ENCODE measurements around the gene CNPY1.
"Not testable (repeated sequence)": the region's sequence is repeated elsewhere in the genome, so short reads cannot be mapped to it uniquely, and the experiment has no call there.

CNPY1 gene

GRCh38 chr7:155577509-155577905 lies 31.1 kb upstream of the CNPY1 start:
- DNase-seq = no peak

GRCh38 chr7:155576900-155577508 lies 30.6 kb upstream of the CNPY1 start:
- DNase-seq = no peak

GRCh38 chr7:155576416-155576815 lies 30.1 kb upstream of the CNPY1 start:
- no peak for DNase-seq

- no peak for DNase-seq
Observed at GRCh38 chr7:155574556-155575290, 28.4 kb upstream of the CNPY1 start.

- DNase-seq = no peak
Observed at GRCh38 chr7:155571581-155572345, 25.4 kb upstream of the CNPY1 start.

- no peak for DNase-seq
Observed at GRCh38 chr7:155570991-155571390, 24.6 kb upstream of the CNPY1 start.

GRCh38 chr7:155570171-155570958 lies 24.0 kb upstream of the CNPY1 start:
- DNase-seq = peak in 1 of 3 experiments; percentile 6

- no peak for DNase-seq
Observed at GRCh38 chr7:155569681-155570080, 23.3 kb upstream of the CNPY1 start.

GRCh38 chr7:155568842-155569494 lies 22.6 kb upstream of the CNPY1 start:
- DNase-seq = peak in 1 of 3 experiments; percentile 17

- DNase-seq = no peak
Observed at GRCh38 chr7:155568333-155568660, 21.9 kb upstream of the CNPY1 start.

- no peak for DNase-seq
Observed at GRCh38 chr7:155567646-155568332, 21.4 kb upstream of the CNPY1 start.

- no peak for DNase-seq
Observed at GRCh38 chr7:155566011-155566836, 19.9 kb upstream of the CNPY1 start.

GRCh38 chr7:155565596-155565995 lies 19.2 kb upstream of the CNPY1 start:
- no peak for DNase-seq

GRCh38 chr7:155562976-155563375 lies 16.6 kb upstream of the CNPY1 start:
- not testable (repeated sequence) for DNase-seq

GRCh38 chr7:155562106-155562505 lies 15.7 kb upstream of the CNPY1 start:
- no peak for DNase-seq

GRCh38 chr7:155560982-155561686 lies 14.8 kb upstream of the CNPY1 start:
- DNase-seq = no peak

GRCh38 chr7:155560196-155560885 lies 14.0 kb upstream of the CNPY1 start:
- DNase-seq = no peak

- no peak for DNase-seq
Observed at GRCh38 chr7:155559519-155560108, 13.3 kb upstream of the CNPY1 start.

- no peak for DNase-seq
Observed at GRCh38 chr7:155558961-155559360, 12.6 kb upstream of the CNPY1 start.

All from NCI-H1417 (cell line).